ENCODE results near the gene RPAP2.
A peak's percentile ranks its signal among the peaks of the same experiment; 100 is the strongest.
"Not testable (repeated sequence)": the region's sequence is repeated elsewhere in the genome, so short reads cannot be mapped to it uniquely, and the experiment has no call there.

RPAP2 gene

DNA sequence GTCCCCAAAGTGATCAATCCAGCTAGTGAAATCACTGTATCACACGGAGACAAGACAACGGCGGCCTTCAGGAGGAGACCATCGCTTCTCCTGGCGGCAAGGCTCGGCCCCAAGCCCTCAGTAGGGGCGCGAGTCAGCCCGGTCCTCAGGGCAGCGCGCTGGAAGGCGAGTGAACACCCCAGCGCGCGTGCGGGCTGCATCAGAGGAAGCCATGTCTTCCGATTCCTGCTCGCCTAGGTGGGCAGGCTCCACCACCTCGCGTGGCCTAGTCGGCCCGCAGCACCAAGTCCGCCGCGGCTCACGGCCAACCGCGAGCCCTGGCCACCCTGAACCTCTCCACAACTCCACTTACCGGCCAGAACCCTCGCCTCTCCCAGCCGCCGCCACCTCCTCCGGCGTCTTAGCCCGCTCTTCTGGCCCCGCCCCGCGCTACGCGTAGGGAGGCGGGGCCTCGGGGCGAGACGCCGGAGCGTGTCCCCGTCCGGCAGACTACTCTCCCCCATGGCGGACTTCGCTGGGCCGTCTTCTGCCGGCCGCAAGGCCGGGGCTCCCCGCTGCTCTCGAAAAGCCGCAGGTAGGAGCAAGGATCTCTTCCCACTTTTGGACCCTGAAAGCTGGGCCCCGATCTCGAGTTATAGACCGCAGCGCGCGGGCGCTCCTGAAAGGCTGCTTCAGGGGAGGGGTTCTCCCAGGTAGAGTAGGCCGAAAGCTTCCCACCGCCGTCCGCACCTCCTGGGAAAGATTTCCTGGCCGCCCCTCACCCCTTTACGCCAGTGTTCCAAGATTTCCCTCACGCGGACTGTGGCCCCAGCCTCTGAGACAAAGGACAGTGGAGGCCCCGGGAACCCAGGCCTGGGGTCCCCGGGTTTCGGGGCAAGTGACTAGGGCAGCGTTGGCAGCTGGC is at the start of gene RPAP2, which contains the start of gene GLMN:
Gene RPAP2 (plus strand): TSS at position 487 of the 904 bp plus-strand sequence. CDS start 15 bp downstream, at position 502.
Gene GLMN (minus strand): TSS at position 415 of the 904 bp plus-strand sequence. CDS start 988 bp downstream, outside the sequence.
- peak; percentile 81 for DNase-seq

DNA sequence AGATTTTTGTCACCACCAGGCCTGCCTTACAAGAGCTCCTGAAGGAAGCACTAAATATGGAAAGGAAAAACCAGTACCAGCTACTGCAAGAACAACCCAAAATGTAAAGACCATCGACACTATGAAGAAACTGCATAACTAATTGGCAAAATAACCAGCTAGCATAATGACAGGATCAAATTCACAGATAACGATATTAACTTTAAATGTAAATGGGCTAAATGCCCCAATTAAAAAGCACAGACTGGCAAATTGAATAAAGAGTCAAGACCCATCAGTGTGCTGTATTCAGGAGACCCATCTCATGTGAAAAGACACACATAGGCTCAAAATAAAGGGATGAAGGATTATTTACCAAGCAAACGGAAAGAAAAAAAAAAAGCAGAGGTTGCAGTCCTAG is 44.1 kb upstream of the RPAP2 start:
- not testable (repeated sequence) for DNase-seq

DNA sequence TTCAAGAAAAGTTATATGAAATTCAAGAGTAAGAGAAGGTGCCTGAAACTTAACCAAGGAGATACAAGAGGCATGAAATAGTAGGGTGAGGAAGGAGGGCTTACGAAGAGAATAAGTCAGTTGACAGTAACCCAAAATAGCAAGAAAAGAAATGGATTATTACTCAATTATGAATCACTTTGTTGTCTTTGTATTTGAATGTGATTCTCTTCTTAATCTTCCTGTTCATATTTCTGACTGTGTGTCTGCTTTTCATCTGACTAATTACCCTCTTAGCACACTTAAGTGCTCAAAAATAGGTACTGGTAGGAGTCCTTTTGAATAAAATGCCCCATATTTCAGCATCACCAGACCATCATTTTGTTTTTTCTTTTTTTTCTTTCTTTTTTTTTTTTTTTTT is 39.5 kb upstream of the RPAP2 start:
- no peak for DNase-seq

DNA sequence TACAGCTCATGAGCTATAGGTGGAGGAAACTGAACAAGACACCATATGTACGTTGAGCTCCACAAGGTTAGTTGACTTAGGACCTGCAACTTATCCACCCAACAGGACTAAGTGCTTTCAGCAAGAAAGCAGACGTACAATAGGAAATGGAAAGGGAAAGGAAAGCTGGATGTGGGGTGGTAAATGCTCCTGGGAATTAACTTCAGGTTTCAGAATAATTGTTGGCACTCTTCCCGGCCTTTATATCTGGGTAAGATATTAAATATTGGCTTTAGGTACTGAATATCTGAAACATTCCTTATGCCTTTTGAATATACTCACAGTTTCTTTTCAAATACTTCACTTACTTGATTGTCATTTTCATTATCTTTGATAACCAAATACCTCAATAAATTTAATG is 36.3 kb upstream of the RPAP2 start:
- no peak for DNase-seq

DNA sequence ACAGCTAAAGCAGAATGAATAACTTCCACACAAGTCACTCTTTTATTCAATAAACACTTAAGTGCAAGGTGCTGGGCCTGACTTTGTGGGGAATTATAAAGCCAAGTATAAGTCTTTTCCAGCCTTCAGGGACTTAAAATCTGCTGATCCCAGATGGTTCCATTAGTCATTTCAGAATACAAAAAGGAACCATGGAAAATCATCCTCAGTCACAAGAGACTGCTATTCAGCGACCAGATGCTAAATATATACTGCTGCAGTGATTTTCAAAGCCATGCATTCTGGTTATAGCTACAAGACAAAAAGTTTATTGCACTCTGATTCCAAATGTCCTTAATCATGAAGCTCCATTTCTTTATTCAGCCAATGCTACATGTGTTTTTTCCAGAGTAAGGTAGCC is 25.8 kb upstream of the RPAP2 start:
- no peak for DNase-seq

DNA sequence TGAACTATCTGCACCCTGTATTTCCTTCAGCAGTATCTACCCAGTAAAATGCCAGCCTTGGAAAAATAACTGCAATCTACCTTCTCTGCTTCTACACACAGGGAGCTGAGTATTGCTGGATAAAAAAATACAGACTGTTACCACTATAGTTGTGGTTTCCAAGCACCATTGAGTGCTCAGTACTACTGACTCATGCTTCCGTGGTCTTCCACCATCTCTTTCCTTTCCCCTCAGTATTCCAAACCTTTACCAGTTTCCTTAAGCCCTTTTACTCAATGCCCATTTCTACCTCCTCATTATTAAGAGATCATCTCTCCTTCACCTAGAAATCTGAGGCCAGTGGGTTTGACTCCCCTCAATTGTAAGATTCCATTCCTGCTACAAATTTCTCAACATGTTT is 23.9 kb upstream of the RPAP2 start:
- DNase-seq = no peak

DNA sequence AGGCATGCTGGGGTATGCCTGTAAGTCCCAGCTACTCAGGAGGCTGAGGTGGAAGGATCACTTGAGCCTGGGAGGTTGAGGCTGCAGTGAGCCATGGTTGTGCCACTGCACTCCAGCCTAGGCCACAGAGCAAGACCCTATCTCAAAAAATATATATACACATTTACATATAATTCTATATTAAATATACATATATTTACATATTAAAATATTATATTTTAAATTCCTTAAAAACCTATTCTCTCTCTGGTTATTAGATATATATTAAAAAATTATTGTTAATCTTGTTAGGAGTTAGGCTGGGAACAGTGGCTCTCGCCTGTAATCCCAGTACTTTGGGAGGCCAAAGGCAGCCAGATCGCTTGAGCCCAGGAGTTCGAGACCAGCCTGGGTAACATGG is 22.8 kb upstream of the RPAP2 start:
- DNase-seq = no peak

DNA sequence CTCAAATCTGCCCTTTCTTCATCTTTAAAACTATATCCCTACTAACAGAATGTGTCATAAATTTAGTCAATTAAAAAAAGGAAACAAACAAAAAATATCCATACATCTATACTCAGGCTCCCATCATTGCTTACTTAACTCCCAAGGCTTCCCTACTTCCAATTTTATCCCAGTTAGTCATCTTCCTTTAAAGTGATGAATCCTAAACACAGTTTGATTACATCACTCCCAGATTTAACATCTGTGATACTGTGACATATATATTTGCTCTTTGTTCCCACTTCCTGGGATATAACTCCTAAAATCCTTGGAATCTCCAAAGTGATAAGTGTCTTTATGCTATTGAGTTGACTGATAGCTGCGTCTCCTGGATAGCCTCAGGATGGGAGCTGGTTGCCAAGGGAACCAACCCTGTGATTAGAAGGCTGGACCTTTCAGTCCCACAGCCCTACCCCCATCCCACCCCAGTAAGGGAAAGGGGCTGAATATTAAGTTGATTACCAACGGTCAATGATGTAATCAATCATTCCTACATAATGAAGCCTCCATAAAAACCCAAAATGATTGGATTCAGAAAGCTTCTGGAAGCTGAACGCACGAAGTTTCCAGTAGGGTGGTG is 21.6 kb upstream of the RPAP2 start:
- DNase-seq = no peak

DNA sequence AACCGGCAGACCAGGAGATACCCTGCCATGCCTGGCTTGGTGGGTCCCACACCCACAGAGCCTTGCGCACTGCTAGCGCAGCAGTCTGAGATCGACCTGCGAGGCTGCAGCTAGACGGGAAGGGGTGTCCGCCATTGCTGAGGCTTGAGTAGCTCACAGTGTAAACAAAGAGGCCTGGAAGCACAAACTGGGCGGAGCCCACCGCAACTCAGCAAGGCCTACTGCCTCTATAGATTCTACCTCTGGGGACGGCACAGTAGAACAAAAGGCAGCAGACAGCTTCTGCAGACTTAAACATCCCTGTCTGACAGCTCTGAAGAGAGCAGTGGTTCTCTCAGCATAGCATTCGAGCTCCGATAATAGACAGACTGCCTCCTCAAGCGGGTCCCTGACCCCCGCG is 19.1 kb upstream of the RPAP2 start:
- DNase-seq = not testable (repeated sequence)

DNA sequence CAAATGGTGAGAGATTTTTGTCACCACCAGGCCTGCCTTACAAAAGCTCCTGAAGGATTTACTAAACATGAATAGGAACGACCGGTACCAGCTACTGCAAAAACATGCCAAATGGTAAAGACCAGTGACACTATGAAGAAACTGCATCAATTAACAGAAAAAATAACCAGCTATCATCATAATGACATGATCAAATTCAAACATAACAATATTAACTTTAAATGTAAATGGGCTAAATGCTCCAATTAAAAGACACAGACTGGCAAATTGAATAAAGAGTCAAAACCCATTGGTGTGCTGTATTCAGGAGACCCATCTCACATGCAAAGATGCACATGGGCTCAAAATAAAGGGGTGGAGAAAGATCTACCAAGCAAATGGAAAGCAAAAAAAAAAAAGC is 17.4 kb upstream of the RPAP2 start:
- DNase-seq = not testable (repeated sequence)

DNA sequence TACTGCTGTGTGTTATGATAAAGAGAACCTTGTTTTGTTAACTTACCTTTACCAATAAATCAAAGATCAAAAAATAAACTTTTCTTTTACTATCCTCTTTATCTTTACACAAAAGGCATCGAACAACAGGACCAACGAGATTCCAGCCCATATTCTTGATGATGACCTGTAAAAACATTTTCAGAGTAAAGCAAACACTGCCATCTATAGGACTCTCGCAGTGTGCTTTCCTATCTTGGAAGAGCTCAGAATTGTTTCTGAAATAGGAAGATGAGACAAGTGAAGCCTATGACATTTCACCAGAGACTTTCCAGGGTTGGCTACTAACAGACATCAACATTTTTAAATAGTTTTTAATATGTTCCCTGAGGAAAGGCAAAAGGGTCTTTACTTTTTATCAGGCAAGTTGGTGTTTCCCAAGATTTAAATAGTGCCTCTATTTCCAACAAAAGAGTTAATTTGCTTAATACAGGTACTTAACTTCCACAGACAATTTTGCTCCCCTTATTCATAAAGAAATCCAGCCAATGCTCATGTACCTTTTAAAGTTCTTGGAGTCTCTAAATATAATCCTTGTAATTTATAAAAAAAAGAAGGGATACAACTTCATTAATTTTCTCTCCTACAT is 7.4 kb upstream of the RPAP2 start:
- DNase-seq = no peak

DNA sequence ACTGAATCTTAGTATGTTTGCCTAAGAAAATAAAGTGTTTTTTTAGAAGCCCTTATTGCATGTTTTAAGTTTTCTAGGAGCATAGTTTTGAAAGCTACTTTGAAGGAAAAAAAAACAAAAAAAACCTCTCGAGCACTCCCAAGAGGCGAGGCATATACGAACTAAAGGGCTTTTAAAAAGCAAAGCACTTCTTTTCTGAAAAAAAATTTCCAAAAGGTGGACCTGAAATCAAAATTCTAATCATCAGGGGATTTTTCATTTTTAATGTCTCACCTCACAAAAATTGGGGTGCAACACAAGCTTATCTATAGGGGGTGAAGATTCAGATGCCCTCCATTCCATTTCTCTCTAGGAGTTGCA is 666 bp upstream of the RPAP2 start:
- DNase-seq = no peak

DNA sequence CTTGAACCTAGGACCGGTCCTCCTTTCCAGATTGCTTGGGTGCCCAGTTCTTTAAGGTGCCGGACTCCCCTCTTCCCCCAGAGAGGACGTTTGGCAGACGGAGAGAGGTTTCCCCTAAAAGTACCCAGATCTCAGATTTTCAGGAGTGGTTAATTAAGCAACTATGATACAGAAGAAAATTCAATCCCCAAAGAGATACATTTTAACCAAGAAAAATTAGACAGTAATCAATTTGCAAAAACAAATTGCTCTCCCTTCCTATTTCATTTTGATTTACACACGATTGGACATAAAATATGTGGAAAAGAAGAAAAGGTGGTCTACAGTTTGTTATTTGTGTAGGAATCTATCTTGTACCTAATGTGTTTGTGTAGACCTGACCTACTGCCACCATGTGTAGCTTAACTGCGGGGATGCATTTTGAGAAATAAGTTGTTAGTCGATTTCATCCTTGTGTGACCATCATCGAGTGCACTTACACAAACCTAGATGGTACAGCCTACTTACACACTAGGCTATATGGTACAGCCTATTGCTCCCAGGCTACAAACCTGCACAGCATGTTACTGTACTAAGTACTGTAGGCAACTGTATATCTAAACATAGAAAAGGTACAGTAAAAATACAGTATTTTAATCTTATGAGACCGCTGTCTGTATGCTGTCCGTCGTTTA is 755 bp downstream of the RPAP2 start:
- no peak for DNase-seq

DNA sequence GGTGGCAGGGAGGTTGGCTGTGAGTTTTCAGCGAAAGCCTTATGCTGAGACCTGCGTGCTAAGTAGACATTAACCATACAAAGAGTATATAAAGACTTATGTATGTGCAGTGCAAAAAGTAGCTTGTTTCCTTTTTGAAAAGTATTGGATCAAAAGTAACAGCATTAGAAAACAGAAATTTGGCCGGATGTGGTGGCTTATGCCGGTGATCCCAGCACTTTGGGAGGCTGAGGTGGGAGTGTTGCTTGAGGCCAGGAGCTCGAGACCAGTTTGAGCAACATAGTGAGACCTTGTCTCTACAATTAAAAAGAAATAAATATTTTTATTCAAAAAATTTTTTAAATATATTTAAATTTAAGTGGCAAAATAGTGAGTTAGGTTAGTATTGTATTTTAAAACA is 2.2 kb downstream of the RPAP2 start:
- no peak for DNase-seq

DNA sequence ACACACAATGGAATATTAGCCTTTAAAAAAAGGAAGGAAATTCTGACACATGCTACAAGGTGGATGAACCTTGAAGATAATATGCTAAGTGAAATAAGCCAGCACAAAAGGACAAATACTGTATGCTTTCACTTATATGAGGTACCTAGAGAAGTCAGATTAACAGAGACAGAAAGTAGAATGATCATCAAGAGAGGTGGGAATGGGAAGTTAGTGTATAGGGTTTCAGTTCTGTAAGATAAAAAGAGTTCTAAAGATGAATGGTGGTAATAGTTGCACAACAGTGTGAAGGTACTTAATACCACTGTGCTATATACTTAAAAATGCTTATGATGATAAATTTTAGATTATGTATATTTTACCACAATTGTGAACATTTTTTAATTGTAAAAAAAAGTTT is 7.2 kb downstream of the RPAP2 start:
- no peak for DNase-seq

DNA sequence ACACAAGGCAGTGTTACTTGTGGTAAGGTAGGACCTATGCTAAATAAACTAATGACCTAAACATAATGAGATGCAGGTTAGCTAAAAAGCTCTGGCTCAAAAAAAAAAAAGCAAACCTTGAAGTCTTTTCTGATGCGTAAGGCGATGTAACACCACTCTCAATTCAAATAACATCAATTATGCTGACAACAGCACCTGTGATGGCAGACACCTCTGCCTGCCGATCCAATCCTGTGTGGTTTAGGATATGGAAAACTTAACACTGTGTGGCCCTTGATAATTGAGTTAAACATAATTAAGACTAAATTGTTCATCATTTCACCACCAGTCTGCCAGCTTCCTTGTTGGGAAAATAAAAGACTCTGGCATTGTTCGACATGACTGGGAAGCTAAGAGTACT is 9.1 kb downstream of the RPAP2 start:
- no peak for DNase-seq

DNA sequence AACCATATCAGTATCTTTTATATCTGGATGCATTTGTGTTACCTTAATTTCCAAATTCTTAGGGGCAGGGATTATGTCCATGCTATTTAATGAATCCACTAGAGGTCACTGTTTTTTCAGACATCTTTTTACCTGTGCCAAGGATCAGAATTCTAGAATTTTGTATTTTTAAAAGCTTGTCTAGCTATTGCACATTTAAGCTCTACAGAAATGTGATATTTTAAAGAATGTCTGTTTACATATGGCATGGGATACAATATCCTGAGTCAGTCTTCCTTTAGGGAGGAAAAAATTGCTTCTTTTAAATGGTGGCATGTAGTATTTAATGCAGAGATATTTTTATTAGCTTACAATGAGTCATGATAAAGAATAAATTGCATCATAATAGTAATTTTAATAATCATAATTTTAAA is 11.3 kb downstream of the RPAP2 start:
- no peak for DNase-seq

DNA sequence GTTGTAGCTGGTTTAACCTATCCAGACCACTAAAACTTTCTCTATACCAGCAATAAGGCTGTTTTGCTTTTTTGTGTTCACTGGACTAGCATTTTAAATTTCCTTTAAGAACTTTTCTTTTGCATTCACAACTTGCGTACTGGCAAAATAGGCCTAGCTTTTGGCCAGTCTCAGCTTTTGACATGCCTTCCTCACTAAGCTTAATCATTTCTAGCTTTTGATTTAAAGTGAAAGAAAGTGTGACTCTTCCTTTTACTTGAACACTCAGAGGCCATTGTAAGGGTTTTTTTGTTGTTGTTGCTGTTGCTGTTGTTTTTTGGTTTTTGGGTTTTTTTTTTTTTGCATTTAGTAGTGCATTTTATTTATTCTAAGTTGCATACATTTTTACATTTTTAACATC is 15.2 kb downstream of the RPAP2 start:
- DNase-seq = no peak

DNA sequence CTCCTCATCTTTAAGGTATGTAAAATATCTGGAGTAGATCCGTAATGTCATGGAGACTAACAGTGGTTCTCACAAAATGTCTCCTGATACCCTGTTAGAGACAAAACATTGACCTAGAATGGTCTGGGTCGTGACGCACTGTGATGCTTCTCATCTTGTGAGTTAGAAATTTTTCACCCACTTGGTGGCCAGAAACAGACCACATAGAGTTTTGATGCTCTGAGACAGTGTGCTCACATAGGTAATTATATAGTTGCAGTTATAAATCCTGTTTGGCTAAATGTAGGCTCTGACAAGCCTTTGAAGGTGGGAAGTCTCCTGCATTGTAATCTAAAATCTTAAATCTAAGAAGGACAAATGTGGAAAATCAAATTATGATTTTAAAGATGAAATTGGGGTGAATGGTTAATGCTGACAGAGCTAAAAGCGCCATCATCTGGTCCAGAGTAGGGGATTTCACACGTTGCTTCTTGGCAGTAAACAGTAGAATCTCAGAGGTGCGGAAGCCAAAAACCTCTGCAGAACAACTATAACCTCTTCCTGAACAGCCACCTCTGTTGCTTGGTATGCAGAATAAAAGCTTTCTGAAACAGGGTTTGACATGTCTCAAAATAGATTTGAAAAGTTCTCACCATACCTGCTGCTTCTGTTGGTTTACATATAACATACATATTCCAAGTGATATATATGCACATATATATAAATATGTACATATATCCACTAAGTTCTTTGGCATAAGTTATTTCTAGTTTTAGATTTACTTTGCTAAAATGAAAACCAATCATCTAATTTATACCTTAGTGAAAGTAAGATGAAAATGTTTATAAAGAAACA is 17.1 kb downstream of the RPAP2 start:
- DNase-seq = no peak

DNA sequence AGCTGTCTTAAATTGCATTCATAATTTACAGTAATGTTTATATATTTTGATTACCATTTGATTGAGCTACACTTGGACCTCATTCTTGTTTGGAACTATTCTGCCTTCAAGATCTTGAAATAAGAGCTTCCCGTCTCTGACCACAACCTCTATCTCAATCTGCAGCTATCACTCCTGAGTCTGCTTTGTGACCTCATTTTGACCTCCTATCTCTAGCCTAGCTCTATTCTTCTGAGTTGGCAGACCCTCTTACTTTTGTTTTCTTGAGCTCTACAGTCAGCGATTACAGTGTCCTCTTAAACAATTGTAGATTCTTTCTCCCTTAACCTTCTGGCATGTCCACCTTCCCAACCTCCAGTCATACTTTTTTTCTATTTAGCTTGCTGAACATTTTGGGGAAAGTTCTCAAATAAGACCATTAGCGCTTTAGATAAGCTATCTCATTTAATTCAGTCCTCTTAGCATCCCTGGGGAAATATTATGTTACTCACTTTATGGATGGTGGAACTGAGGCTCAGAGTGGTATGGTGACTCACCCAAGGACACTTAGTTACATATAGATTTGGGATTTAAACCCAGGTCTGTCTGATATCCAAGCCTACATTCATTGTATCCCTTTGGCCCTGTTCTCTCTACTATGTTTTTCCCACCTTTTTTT is 19.1 kb downstream of the RPAP2 start:
- DNase-seq = no peak

DNA sequence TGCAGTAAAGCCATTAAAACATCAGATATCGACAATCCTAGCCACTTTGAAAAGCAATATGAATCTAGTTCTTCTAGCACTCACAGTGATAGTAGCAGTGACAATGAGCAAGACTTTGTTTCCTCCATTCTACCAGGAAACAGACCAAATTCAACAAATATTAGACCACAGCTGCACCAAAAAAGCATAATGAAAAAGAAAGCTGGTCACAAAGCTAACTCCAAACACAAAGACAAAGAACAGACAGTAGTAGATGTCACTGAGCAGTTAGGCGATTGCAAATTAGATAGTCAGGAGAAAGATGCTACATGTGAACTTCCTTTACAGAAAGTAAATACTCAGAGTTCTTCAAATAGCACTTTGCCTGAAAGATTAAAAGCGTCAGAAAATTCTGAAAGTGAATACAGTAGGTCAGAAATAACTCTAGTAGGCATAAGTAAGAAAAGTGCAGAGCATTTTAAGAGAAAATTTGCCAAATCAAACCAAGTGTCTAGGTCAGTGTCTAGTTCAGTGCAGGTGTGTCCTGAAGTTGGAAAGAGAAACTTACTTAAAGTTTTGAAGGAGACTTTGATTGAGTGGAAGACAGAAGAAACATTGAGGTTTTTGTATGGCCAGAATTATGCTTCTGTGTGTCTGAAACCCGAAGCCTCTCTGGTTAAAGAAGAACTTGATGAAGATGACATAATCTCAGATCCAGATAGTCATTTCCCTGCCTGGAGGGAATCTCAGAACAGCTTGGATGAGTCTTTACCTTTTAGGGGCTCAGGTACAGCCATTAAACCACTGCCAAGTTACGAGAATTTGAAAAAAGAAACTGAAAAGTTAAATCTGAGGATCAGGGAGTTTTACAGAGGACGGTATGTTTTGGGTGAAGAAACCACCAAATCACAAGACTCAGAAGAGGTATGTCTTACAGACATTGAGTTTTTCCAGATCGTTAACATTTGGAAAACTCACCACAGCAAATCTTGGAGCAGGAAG is 24.9 kb downstream of the RPAP2 start:
- DNase-seq = no peak

All from activated T-cell treated with anti-CD3 and anti-CD28 coated beads, Interleukin-2, amount 50 U/mL, for 1 hour (primary cell).